DND-41 (cell line): Measurements from ENCODE around the gene MEGF11.

Source experiments
- EZH2 ChIP-seq: IDR thresholded peaks from 3 replicates; pipeline ENCODE4 v1.6.1; 2012; ENCODE audit warnings: borderline replicate concordance, low read depth, mild to moderate bottlenecking, moderate library complexity, low read length, inconsistent platforms; ENCODE audit not compliant: severe bottlenecking
- TF ChIP-seq, protein P1 (sequence below): IDR thresholded peaks from 2 replicates; pipeline ENCODE4 v1.5.1; 2012; ENCODE audit warnings: borderline replicate concordance, low read length, moderate library complexity, mild to moderate bottlenecking; ENCODE audit not compliant: poor library complexity, severe bottlenecking; ENCODE audit errors: extremely low read depth

DNA sequence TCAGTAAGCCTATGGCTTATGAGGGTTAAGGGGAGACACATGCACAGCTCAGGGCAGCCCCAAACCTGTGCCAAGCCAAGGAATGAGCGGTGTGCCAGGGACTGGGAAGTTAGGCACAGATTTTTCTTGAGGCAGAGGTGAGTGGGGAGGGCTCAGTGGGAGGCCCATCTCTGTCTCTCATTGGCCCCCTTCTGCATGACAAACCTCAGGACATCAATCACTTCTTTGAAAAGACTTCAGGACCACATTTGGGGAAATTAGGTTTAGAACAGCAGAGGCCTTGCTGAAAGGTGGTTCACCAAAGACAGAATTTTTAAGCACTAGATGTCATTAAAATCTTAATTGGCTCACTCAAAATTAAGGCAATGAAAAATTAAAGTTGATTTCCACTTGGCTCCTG is 327.1 kb downstream of the MEGF11 start:
- TF ChIP-seq, protein P1, sequence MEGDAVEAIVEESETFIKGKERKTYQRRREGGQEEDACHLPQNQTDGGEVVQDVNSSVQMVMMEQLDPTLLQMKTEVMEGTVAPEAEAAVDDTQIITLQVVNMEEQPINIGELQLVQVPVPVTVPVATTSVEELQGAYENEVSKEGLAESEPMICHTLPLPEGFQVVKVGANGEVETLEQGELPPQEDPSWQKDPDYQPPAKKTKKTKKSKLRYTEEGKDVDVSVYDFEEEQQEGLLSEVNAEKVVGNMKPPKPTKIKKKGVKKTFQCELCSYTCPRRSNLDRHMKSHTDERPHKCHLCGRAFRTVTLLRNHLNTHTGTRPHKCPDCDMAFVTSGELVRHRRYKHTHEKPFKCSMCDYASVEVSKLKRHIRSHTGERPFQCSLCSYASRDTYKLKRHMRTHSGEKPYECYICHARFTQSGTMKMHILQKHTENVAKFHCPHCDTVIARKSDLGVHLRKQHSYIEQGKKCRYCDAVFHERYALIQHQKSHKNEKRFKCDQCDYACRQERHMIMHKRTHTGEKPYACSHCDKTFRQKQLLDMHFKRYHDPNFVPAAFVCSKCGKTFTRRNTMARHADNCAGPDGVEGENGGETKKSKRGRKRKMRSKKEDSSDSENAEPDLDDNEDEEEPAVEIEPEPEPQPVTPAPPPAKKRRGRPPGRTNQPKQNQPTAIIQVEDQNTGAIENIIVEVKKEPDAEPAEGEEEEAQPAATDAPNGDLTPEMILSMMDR: no peak
- no peak for TF ChIP-seq EZH2
